ENCODE measurements around the gene SYNGR1. TPM values are rescaled to one million over a fixed set of nuclear protein-coding genes. Genes with fewer than 3 reads are reported as not detected.
"Not testable (repeated sequence)": the region's sequence is repeated elsewhere in the genome, so short reads cannot be mapped to it uniquely, and the experiment has no call there.

Gene SYNGR1
- total RNA-seq, 2 donors from 2014 or later: 29.4 to 29.5 TPM

DNA sequence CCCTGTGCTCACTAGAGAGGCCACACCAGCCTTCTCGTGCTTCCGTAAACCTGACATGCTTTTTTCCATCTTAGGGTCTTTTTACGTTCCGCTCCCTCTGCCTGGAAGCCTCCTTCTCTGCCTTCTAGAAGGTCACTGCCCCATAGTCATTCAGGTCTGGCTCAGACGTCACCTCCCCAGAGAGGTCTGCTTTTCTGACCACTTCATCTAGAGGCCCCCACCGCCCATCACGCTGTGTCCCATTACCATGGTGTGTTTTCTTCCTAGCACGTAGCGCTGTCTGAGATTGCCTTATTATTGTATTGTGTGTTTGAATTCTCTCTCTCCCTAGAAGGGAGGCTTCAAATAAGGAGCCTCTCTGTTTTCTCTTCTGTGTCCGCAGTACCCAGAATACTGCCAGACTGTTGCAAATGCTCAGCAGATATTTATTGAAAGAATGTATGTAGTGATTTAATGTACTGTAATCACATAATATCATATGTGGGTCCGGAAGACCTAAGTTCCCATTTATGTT lies 59.8 kb downstream of the SYNGR1 start:
- no peaks in the 10 kb centered on the region for H3K36me3 ChIP-seq
- no peaks in the 10 kb centered on the region for H3K9me3 ChIP-seq
- DNase-seq (ENCODE audit: low spot score): no peak
- H3K27me3 ChIP-seq: no peaks in the 10 kb centered on the region
- no peak overlapping the region for H3K27ac ChIP-seq
- no peak overlapping the region for H3K4me3 ChIP-seq
- TF ChIP-seq, protein P1, sequence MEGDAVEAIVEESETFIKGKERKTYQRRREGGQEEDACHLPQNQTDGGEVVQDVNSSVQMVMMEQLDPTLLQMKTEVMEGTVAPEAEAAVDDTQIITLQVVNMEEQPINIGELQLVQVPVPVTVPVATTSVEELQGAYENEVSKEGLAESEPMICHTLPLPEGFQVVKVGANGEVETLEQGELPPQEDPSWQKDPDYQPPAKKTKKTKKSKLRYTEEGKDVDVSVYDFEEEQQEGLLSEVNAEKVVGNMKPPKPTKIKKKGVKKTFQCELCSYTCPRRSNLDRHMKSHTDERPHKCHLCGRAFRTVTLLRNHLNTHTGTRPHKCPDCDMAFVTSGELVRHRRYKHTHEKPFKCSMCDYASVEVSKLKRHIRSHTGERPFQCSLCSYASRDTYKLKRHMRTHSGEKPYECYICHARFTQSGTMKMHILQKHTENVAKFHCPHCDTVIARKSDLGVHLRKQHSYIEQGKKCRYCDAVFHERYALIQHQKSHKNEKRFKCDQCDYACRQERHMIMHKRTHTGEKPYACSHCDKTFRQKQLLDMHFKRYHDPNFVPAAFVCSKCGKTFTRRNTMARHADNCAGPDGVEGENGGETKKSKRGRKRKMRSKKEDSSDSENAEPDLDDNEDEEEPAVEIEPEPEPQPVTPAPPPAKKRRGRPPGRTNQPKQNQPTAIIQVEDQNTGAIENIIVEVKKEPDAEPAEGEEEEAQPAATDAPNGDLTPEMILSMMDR (IDR thresholded peaks at IDR 0.05): no peak
- peaks cover 0 to 20% of the 10 kb centered on the region in 2 donors for H3K4me1 ChIP-seq

DNA sequence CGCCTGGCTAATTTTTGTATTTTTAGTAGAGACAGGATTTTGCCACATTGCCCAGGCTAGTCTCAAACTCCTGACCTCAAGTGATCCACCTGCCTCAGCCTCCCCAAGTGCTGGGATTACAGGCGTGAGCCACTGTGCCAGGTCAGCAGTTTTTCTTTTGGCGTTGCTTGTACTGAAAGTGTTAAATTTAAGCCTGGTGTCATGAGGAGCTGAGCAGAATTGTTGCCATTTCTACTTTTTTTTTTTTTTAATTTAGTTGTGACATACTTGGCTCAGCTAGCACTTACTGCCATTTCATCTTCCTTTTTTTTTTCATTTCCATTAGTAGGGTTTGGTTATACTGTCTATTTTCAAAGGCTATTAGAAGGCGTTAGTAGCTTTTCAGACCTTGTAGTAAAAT lies 60.5 kb downstream of the SYNGR1 start:
- no peak overlapping the region for H3K27ac ChIP-seq
- no peak for DNase-seq (ENCODE audit: low spot score)
- no peaks in the 10 kb centered on the region for H3K27me3 ChIP-seq
- TF ChIP-seq, protein P1 (IDR thresholded peaks at IDR 0.05): no peak
- no peaks in the 10 kb centered on the region for H3K36me3 ChIP-seq
- no peaks in the 10 kb centered on the region for H3K9me3 ChIP-seq
- peaks cover 0 to 20% of the 10 kb centered on the region in 2 donors for H3K4me1 ChIP-seq
- no peak overlapping the region for H3K4me3 ChIP-seq

DNA sequence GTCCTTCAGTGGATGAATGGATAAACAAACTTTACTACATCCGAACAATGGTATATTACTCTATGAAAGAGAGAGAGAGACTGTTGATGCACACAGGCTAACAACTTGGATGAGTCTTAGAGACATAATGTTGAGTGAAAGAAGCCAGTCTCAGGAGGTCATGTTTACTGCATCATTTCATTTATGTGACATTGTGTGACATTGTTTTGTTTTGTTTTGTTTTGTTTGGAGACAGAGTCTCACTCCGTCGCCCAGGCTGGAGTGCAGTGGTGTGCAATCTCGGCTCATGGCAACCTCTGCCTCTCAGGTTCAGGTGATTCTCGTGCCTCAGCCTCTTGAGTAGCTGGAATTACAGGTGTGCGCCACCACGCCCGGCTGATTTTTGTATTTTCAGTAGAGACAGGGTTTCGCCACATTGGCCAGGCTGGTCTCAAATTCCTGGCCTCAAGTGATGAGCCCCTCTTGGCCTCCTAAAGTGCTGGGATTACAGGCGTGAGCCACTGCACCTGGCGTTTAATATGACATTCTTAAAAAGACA lies 62.1 kb downstream of the SYNGR1 start:
- Histone ChIP-seq H3K36me3 (peaks cover 16% of the 10 kb centered on the region), H3K4me1 (peaks cover 0 to 26% of the 10 kb centered on the region in 2 donors)
- not testable (repeated sequence) for DNase-seq (ENCODE audit: low spot score); H3K27me3 ChIP-seq; H3K4me3 ChIP-seq; H3K27ac ChIP-seq; H3K9me3 ChIP-seq

DNA sequence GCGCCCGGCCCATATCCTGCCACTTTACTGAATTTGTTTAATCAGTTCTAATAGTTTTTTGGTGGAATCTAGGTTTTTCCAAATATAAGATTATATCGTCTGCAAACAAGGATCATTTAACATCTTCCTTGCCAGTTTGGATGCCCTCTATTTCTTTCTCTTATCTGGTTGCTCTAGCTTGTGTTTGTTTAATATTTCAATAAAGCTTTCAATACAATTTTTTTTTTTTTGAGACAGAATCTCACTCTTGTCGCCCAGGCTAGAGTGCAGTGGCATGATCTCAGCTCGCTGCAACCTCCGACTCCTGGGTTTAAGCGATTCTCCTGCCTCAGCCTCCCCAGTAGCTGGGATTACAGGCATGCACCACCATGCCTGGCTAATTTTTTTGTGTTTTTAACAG lies 63.4 kb downstream of the SYNGR1 start:
- not testable (repeated sequence) for H3K27ac ChIP-seq; H3K4me3 ChIP-seq; H3K27me3 ChIP-seq; DNase-seq (ENCODE audit: low spot score); H3K9me3 ChIP-seq
- Histone ChIP-seq H3K36me3 (peaks cover 28% of the 10 kb centered on the region), H3K4me1 (peaks cover 0 to 26% of the 10 kb centered on the region in 2 donors)

DNA sequence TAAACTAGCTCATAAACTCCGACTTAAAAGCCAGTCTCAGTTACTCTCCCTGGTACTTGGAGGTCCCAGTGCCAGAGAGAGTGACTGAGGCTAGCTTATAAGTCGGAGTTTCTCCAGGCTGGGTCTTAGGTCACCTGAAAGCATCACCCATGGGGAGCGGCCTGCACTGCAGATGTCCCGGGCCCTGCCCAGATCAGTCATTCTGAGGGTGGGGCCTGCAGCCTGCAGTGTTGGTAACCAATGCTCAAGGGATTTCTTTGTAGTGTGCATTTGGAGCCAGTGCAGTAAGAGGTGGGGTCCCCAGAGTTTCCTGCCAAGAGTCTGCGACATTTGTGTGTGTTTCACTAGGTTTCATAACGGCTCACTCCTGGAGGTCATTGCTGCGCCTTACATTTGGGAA lies 64.6 kb downstream of the SYNGR1 start:
- TF ChIP-seq, protein P1 (IDR thresholded peaks at IDR 0.05): no peak
- Histone ChIP-seq H3K4me3 (no peak overlapping the region), H3K4me1 (peaks cover 0 to 26% of the 10 kb centered on the region in 2 donors), H3K27me3 (no peaks in the 10 kb centered on the region), H3K36me3 (peaks cover 39% of the 10 kb centered on the region), H3K9me3 (no peaks in the 10 kb centered on the region), H3K27ac (peak overlapping the region in 1 of 2 donors; percentile 54)
- no peak for DNase-seq (ENCODE audit: low spot score)

DNA sequence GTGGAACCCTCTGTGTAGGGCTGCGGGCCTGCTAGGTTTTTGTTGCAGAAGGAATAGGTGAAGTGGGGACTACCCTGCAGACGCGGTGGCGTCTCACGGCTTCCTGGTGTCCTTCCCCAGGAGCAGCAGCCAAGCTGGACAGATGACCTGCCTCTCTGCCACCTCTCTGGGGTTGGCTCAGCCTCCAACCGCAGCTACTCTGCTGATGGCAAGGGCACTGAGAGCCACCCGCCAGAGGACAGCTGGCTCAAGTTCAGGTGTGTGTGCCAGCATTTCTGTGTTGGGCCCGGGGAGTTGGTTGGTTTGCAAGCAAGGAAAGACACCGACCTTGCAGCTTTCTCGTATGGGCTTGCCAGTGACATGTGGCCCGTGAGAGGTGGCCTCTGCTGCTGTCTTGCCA lies 65.1 kb downstream of the SYNGR1 start:
- Histone ChIP-seq H3K4me1 (peaks cover 0 to 26% of the 10 kb centered on the region in 2 donors), H3K36me3 (peaks cover 44% of the 10 kb centered on the region)
- no peak for DNase-seq (ENCODE audit: low spot score)

More for the DNA sequence above, 65.1 kb downstream of the SYNGR1 start:
- no peak overlapping the region for H3K4me3 ChIP-seq
- H3K27ac ChIP-seq: peak overlapping the region; percentile 37 to 54
- TF ChIP-seq, protein P1 (IDR thresholded peaks at IDR 0.05): no peak
- H3K27me3 ChIP-seq: no peaks in the 10 kb centered on the region
- H3K9me3 ChIP-seq: no peaks in the 10 kb centered on the region

Measured in right atrium auricular region (tissue), 2 donors.